Activated T-cell treated with anti-CD3 and anti-CD28 coated beads, Interleukin-2, amount 50 U/mL, for 4 hours (primary cell): Measurements from ENCODE around the gene IGSF11. TPM values are rescaled to one million over a fixed set of nuclear protein-coding genes. Genes with fewer than 3 reads are reported as not detected.

ENCODE experiments used
- total RNA-seq, 3 donors: library from RNA; stranded (reverse); gene quantifications; one replicate each; pipeline ENCODE4 v1.2.1, GENCODE V29; 2021

The IGSF11 gene
- total RNA-seq, 3 donors from 2014 or later: not detected

Other genes with a start within 250 kb of the IGSF11 start
- gene TEX55, start 111.3 kb upstream of the IGSF11 start, total RNA-seq: not detected
- gene UPK1B, start 138.8 kb upstream of the IGSF11 start, total RNA-seq: not detected
- 10 to 100 TPM; 13.9 to 20.3 (median 14.2) TPM for gene B4GALT4, start 206.0 kb upstream of the IGSF11 start, total RNA-seq